CD1c-positive myeloid dendritic cell (primary cell): ENCODE results near the gene IFT20.
"Not testable (repeated sequence)": the region's sequence is repeated elsewhere in the genome, so short reads cannot be mapped to it uniquely, and the experiment has no call there.

ENCODE experiments used
- DNase-seq: peaks from one replicate; pipeline ENCODE4 v3.0.0-alpha.2; 2016; ENCODE audit errors: extremely low spot score

Gene IFT20

GRCh38 chr17:28315846-28316705 is 19.2 kb downstream of the IFT20 start:
- DNase-seq = no peak

GRCh38 chr17:28313841-28314240 is 21.4 kb downstream of the IFT20 start:
- DNase-seq = no peak

- no peak for DNase-seq
Measured at GRCh38 chr17:28306954-28307401, 28.3 kb downstream of the IFT20 start.

- no peak for DNase-seq
Measured at GRCh38 chr17:28298449-28298848, 36.8 kb downstream of the IFT20 start.

GRCh38 chr17:28295677-28296578 is 39.3 kb downstream of the IFT20 start:
- no peak for DNase-seq

GRCh38 chr17:28293994-28294393 is 41.3 kb downstream of the IFT20 start:
- peak; percentile 77 for DNase-seq

- DNase-seq = not testable (repeated sequence)
Measured at GRCh38 chr17:28292878-28293277, 42.4 kb downstream of the IFT20 start.

- DNase-seq = no peak
Measured at GRCh38 chr17:28291780-28292330, 43.4 kb downstream of the IFT20 start.

- no peak for DNase-seq
Measured at GRCh38 chr17:28290703-28291102, 44.6 kb downstream of the IFT20 start.

GRCh38 chr17:28285965-28286364 is 49.3 kb downstream of the IFT20 start:
- no peak for DNase-seq

- DNase-seq = no peak
Measured at GRCh38 chr17:28282596-28282995, 52.7 kb downstream of the IFT20 start.

GRCh38 chr17:28280826-28281225 is 54.4 kb downstream of the IFT20 start:
- no peak for DNase-seq

- DNase-seq = no peak
Measured at GRCh38 chr17:28279411-28279810, 55.9 kb downstream of the IFT20 start.
